Stimulated activated CD4-positive, alpha-beta T cell treated with anti-CD3 and anti-CD28 coated beads, Interleukin-1b, Interleukin-23, amount 100 ng/mL, for 24 hours (primary cell): ENCODE measurements around the gene XIST.
"Not testable (repeated sequence)": the region's sequence is repeated elsewhere in the genome, so short reads cannot be mapped to it uniquely, and the experiment has no call there.

Experiments used
- DNase-seq, 4 experiments: peaks; one replicate each; pipeline ENCODE4 v3.0.0-alpha.2; 2020; ENCODE audit warnings: low read depth in 4 of 4, low spot score in 1 of 4

Gene XIST

DNA sequence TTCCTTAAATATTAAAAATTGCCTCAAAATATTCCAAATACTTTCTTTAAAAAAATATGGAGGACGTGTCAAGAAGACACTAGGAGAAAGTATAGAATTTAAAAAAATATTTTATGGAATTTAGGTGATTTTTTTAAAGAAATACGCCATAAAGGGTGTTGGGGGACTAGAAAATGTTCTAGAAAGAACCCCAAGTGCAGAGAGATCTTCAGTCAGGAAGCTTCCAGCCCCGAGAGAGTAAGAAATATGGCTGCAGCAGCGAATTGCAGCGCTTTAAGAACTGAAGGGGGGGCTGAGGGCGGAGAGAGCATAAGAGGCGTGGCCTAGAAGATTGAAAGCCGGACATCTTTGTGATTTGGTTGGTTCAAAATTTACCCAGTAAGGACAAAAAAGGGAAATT, at the start of gene XIST:
TSS of gene XIST (minus strand) at position 248 of the 400 bp plus-strand sequence.
- peak in 1 of 4 experiments; percentile 55 for DNase-seq

- not testable (repeated sequence) for DNase-seq
Measured at GRCh38 chrX:73898315-73898714, 45.8 kb upstream of the XIST start.

DNA sequence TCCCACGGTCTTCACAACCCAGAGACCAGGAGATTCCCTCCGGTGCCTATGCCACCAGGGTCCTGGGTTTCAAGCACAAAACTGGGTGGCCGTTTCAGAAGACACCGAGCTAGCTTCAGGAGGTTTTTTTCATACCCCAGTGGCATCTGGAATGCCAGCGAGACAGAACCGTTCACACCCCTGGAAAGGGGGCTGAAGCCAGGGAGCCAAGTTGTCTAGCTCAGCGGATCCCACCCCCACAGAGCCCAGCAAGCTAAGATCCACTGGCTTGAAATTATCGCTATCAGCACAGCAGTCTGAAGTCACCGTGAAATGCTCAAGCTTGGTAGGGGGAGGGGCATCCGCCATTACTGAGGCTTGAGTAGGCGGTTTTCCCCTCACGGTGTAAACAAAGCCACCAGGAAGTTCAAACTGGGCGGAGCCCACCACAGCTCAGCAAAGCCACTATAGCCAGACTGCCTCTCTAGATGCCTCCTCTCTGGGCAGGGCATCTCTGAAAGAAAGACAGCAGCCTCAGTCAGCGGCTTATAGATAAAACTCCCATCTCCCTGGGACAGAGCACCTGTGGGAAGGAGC, 40.1 kb upstream of the XIST start:
- DNase-seq: not testable (repeated sequence)

DNA sequence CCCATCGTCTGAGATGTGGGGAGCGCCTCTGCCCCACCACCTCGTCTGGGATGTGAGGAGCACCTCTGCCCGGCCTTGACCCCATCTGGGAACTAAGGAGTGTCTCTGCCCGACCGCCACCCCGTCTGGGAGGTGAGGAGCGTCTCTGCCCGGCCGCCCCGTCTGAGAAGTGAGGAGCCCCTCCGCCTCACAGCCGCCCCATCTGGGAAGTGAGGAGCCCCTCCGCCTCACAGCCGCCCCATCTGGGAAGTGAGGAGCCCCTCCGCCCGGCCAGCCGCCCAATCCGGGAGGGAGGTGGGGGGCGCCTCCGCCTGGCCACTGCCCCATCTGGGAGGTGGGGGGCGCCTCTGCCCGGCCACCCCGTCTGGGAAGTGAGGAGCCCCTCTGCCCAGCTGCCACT, 29.7 kb upstream of the XIST start:
- not testable (repeated sequence) for DNase-seq

GRCh38 chrX:73877687-73878086, 25.2 kb upstream of the XIST start:
- DNase-seq: no peak

GRCh38 chrX:73876911-73877310, 24.4 kb upstream of the XIST start:
- no peak for DNase-seq

- DNase-seq: no peak
Measured at GRCh38 chrX:73868916-73869315, 16.4 kb upstream of the XIST start.

GRCh38 chrX:73867144-73867543, 14.6 kb upstream of the XIST start:
- DNase-seq: no peak

- no peak for DNase-seq
Measured at GRCh38 chrX:73863852-73864251, 11.3 kb upstream of the XIST start.

GRCh38 chrX:73863268-73863667, 10.8 kb upstream of the XIST start:
- DNase-seq: no peak

DNA sequence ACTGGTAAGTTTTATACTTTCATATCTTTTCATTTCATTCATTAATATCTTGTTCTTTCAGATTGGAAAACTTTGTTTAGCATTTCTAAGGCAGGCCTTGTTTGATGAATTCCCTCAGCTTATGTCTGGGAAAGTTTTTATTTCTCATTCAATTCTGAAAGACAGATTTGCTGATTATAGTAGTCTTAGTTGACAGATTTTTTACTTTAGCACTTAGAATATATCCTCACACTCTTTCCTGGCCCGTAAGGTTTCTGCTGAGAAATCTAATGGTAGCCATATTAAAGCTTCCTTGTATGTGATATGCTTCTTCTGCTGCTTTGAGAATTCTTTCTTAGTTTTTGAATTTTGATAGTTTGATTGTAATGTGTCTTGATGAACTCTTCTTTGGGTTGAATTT, 7.1 kb upstream of the XIST start:
- no peak for DNase-seq

- DNase-seq: peak in 3 of 4 experiments; percentile 10 to 54 (median 17)
Measured at GRCh38 chrX:73855546-73855945, 3.0 kb upstream of the XIST start.

DNA sequence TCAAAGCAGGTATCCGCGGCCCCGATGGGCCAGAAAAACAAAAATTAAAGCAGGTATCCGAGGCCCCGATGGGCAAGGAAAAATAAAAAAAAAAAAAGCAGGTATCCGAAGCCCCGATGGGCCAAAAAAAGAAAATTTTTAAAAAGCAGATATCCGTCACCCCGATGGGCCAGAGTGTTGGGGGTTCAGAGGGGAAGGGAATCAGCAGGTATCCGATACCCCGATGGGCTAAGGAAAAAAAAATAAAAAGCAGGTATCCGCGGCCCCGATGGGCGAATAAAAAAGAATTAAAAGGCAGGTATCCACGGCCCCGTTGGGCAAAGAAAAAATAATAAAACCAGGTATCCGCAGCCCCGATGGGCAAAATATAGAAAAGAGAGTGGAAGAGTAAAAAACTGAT, 492 bp downstream of the XIST start:
- DNase-seq: no peak

GRCh38 chrX:73851014-73852009, 1.2 kb downstream of the XIST start:
- peak in 1 of 4 experiments; percentile 30 for DNase-seq

GRCh38 chrX:73850124-73851013, 2.1 kb downstream of the XIST start:
- no peak for DNase-seq

- DNase-seq: no peak
Measured at GRCh38 chrX:73849073-73849472, 3.4 kb downstream of the XIST start.

DNA sequence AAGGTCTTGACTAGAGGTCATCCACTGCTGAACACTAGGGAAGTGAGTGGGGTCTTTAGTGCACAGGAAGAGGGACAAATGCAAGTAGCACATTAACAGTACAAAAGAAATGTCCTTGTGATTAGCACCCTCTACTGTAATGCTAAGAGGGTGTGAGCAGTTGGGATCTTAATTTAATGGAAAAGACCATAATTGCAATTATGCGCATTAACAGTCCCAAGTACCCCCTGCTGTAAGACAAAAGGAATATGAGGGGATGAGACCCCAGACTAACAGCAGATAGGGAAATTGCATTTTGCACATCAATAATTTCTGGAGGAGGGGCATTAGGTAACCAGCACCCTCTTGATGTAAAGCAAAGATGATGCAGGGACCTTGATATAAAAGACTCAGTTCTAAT, 4.5 kb downstream of the XIST start:
- DNase-seq: no peak

DNA sequence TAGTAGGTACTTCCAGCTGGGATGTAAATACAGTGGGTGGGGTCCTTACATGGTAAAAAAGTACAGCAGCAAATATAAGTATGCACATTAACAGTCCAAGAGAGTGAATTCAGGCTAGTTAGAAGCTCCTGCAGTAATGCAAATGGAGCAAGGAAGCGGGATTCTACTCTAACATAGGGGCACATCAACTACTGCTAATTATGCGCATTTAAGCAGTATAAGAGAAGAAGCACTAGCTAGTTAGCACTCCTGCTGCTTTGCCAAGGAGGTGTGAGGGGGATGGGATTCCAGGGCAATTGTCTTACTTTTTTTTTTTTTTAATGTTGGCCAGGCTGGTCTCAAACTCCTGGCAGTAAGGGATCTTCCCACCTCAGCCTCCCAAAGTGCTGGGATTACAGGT, 5.4 kb downstream of the XIST start:
- no peak for DNase-seq

DNA sequence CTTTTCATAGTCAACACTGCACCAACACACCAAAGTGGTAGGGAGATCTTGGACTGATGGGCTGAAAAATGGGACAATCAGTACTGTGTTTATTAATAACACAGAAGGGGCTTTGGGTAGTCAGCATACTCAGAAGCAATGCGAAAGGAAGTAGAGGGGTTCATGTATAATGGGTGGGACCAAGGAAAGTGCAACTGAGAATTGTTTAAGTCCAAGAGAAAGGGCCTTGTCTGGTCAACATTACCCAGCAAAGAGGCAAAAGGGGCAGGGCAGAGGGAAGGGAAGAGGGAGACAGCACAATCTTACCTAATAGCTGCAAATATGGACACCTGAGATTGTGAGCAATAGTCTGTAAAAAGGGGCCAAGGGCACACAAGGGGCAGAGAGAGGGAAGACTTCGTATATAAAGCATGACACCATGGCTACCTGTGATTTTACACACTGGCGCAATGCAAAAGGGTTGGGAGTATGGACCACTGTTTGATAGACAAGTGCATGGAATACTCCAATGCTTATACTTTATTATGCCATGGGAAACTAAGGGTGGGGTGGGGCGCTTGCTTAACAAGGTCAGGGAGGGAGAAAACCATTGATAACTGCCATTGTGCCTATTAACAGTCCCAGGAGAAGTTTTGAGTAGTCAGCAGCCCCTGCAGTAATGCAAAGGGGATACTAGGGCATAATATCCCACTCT, 9.8 kb downstream of the XIST start:
- DNase-seq: no peak

DNA sequence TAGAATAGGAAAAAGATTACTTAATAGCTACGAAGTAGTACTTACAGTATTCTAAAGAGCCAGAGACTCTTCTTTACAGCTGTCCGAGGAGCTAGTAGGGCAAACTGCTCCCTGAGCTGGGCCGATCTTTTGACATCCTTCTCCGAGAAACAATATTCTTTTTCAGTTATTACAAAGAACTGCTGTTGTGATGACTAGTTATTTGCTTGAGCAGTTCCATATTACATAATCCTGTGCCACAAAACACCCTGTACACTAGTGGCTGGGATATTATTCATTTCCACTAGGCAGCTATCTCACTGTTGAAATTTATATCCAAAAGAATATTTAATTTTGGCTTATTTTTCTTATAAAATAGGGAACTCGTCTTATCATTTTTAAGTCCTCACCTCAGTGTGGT, 11.2 kb downstream of the XIST start:
- no peak for DNase-seq
